ENCODE measurements around the gene HLA-G.

- TF ChIP-seq, protein P1, sequence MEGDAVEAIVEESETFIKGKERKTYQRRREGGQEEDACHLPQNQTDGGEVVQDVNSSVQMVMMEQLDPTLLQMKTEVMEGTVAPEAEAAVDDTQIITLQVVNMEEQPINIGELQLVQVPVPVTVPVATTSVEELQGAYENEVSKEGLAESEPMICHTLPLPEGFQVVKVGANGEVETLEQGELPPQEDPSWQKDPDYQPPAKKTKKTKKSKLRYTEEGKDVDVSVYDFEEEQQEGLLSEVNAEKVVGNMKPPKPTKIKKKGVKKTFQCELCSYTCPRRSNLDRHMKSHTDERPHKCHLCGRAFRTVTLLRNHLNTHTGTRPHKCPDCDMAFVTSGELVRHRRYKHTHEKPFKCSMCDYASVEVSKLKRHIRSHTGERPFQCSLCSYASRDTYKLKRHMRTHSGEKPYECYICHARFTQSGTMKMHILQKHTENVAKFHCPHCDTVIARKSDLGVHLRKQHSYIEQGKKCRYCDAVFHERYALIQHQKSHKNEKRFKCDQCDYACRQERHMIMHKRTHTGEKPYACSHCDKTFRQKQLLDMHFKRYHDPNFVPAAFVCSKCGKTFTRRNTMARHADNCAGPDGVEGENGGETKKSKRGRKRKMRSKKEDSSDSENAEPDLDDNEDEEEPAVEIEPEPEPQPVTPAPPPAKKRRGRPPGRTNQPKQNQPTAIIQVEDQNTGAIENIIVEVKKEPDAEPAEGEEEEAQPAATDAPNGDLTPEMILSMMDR (IDR thresholded peaks at IDR 0.05; ENCODE audit: extremely low read depth in 1 of 2, insufficient read depth in 1 of 2, low read depth in 1 of 2, low read length in 2 of 2), result no peak
- TF ChIP-seq MYC (IDR thresholded peaks at IDR 0.05; ENCODE audit: low read depth, low read length), result no peak
- no peak for TF ChIP-seq EZH2 (IDR thresholded peaks at IDR 0.05; ENCODE audit: borderline replicate concordance, low read depth, low read length, severe bottlenecking)
- TF ChIP-seq POLR2A (IDR thresholded peaks at IDR 0.05; ENCODE audit: low read depth, low read length), result no peak
Observed at GRCh38 chr6:29841030-29841429, 13.4 kb downstream of the HLA-G start.

Measured in endothelial cell of umbilical vein (primary cell).